Effector memory CD4-positive, alpha-beta T cell (primary cell): ENCODE results near the gene SH3GL3.

Experiments
- DNase-seq, 3 donors: peaks; one replicate each; pipeline ENCODE4 v3.0.0-alpha.2; 2020
- H3K27ac ChIP-seq: 2 replicates; pipeline ENCODE4 v1.7.0; 2013; ENCODE audit warnings: mild to moderate bottlenecking, low read length, moderate library complexity; ENCODE audit not compliant: insufficient read depth, poor library complexity, severe bottlenecking
- H3K27me3 ChIP-seq: replicated peaks from 2 replicates; pipeline ENCODE4 v1.7.0; 2013; ENCODE audit warnings: mild to moderate bottlenecking, low read length; ENCODE audit not compliant: insufficient read depth, control insufficient read depth, poor library complexity, severe bottlenecking
- H3K36me3 ChIP-seq: 2 replicates; pipeline ENCODE4 v1.7.0; 2013; ENCODE audit warnings: mild to moderate bottlenecking, low read length, moderate library complexity; ENCODE audit not compliant: control insufficient read depth, insufficient read depth
- H3K4me1 ChIP-seq: 2 replicates; pipeline ENCODE4 v1.7.0; 2013; ENCODE audit warnings: low read length, mild to moderate bottlenecking; ENCODE audit not compliant: control insufficient read depth, insufficient read depth, poor library complexity, severe bottlenecking
- H3K4me3 ChIP-seq: 2 replicates; pipeline ENCODE4 v1.7.0; 2013; ENCODE audit warnings: low read length, low read depth, mild to moderate bottlenecking; ENCODE audit not compliant: insufficient read depth, poor library complexity, severe bottlenecking
- H3K9me3 ChIP-seq: 2 replicates; pipeline ENCODE4 v1.7.0; 2013; ENCODE audit warnings: mild to moderate bottlenecking, low read length, moderate library complexity; ENCODE audit not compliant: control insufficient read depth

Gene SH3GL3

DNA sequence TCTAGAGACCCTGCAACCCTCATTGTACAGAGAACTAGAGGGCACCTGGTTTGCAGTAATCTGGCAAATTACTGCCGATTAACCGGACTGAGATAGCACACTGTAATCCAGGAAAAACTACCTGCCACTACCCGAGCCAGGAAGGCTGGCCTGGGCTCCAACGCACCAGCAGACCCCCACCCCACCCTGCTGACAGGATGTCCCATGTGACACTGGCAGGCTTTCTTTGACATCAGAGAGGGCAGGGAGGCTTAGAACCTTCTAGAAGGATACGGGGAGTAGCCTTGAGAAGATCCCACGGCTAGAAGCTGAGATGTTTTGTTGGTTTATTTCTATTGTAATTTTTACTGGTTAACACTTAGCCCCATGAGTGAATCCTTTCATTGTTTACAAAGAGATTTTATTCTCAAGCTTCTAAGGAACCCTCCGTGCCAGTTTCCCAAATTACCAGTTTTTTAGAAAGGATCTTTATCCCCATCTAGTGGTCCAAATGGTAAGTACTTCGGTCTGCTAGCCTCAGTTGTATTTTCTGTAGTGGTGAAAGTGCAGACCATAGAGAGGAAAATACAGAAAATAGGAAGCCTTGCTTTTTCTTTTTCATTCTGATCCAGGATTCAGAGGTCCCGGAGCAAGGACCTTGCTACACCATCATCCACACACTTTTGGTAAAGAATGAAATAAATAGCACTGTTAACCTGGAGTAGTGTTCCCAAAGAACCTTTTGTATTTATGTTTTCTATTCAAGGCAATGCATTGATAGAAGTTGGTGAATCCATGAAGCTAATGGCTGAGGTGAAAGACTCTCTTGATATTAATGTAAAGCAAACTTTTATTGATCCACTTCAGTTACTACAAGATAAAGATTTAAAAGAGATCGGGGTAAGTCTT, 124.9 kb downstream of the SH3GL3 start:
- Histone ChIP-seq H3K4me1 (no peaks in the 10 kb centered on the region), H3K27ac (no peak overlapping the region), H3K36me3 (no peaks in the 10 kb centered on the region), H3K27me3 (no peaks in the 10 kb centered on the region), H3K4me3 (no peak overlapping the region), H3K9me3 (no peaks in the 10 kb centered on the region)
- no peak for DNase-seq

DNA sequence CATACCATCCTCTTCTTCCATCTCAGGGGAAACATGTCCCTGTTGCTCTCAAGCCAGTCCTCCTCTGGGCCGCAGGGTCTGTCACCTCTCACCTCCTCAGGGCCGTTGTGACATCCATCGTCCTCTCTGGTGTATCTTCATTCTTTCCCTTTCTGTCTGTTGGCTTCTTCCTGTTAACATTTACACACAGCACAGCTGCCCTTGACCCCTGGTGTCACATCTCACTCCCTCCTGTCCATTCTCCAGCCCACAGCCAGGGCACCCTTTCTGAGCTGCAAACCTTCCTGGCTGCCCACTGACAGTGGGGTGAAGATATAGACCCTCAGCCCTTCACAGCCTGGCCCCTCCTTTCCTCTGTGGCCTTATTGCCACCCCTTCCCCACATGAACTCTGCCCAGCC, 127.2 kb downstream of the SH3GL3 start:
- no peak overlapping the region for H3K27ac ChIP-seq
- H3K4me3 ChIP-seq = no peak overlapping the region
- no peaks in the 10 kb centered on the region for H3K9me3 ChIP-seq
- H3K4me1 ChIP-seq = no peaks in the 10 kb centered on the region
- DNase-seq = no peak
- no peaks in the 10 kb centered on the region for H3K36me3 ChIP-seq
- H3K27me3 ChIP-seq = no peaks in the 10 kb centered on the region

DNA sequence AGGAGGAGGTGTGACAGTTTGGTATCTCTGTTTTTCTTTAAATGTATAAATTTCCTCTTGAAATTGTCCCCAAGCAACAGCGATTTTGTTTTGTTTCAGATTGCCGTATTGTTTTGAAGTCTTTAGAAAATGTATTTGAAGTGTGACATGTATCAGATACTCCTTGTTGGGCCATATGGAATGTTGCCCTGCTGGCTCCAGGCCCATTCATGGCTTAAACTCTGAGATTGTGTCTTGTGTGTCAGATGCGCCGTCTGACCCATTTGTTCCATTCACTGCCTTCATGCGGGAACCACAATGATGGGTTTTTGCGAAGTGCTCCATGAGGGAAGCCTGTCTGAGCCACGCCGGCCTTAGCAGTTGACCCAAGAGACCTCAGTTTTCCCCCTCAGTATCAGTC, 131.6 kb downstream of the SH3GL3 start:
- no peak overlapping the region for H3K4me3 ChIP-seq
- no peaks in the 10 kb centered on the region for H3K4me1 ChIP-seq
- H3K36me3 ChIP-seq = no peaks in the 10 kb centered on the region
- no peaks in the 10 kb centered on the region for H3K27me3 ChIP-seq
- DNase-seq = no peak
- H3K27ac ChIP-seq = no peak overlapping the region
- no peaks in the 10 kb centered on the region for H3K9me3 ChIP-seq

DNA sequence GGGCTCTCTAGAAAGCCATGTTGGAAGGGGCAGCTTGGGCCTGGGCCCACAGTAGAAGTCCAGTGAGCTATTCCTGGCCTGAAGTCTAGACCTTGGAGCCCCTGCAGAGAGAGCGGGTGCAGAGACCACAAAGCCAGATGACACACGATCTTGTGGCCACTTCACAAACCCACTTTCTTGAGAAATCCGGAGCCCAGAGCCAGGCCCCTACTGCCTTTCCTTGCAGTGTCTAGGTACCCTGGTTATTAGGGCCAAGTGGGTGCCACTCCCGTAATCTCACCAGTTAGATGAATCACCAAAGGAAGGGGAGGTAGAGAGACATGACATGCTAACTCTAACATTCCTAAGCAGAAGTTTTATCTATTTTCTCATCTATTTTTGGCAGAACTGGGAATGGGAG, 134.2 kb downstream of the SH3GL3 start:
- Histone ChIP-seq H3K4me3 (no peak overlapping the region), H3K9me3 (no peaks in the 10 kb centered on the region), H3K27me3 (no peaks in the 10 kb centered on the region), H3K27ac (no peak overlapping the region), H3K4me1 (no peaks in the 10 kb centered on the region), H3K36me3 (no peaks in the 10 kb centered on the region)
- DNase-seq = no peak

DNA sequence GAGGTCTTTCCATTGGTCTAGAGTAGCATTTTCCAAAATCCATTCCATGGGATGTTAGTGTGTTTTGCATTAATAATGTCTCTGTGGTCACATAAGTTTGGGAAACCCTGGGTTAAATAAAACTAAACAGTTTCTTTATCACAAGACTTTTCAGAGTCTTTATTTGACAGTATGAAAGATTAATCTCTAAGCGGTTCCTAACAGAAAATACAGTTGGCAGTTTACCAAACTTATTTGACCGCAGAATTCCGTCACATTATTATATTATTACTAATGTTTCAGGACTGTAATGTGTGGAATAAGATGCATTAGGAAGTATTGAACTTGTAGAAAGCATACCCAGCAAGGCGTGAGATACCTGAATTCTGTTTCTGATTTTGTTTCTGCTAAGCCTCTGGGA, 135.2 kb downstream of the SH3GL3 start:
- no peaks in the 10 kb centered on the region for H3K36me3 ChIP-seq
- H3K4me3 ChIP-seq = no peak overlapping the region
- no peak overlapping the region for H3K27ac ChIP-seq
- H3K4me1 ChIP-seq = no peaks in the 10 kb centered on the region
- H3K9me3 ChIP-seq = no peaks in the 10 kb centered on the region
- no peaks in the 10 kb centered on the region for H3K27me3 ChIP-seq
- no peak for DNase-seq

DNA sequence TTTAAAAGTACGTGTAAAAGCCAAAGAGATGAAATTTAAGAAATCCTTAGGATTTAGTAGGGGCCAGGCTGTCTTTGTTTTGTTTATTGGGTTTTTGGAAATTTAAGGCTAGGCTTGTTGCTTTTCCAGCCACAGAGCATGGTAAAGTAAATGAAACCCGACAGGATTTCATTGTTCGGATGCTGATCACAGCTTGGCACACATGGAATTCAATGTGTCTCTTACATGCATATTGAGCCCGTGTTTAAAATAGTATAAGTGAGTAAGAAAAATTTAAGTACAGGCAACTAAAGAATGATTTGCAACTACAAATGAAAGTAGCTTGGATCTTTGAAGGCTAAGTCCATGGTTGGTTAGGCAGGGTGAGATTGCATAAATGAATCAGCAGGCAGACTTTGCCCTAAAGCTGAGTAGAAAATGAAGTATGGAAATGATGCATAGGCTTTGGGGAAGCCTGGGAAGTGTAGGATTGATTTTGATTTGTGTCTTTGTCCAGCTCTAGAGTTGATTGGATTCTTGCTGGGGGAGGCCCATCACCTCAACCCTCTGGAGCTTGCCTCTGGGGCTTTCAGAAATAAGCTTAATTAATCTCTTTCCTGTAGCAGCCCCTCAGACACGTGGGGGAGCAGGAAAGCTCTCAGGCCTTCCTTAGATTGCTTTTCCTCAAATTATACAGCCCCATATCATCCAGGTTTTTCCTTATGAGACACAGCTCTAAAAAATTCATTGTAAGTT, 138.6 kb downstream of the SH3GL3 start:
- Histone ChIP-seq H3K4me1 (no peaks in the 10 kb centered on the region), H3K4me3 (no peak overlapping the region), H3K27ac (no peak overlapping the region), H3K27me3 (no peaks in the 10 kb centered on the region), H3K9me3 (no peaks in the 10 kb centered on the region), H3K36me3 (no peaks in the 10 kb centered on the region)
- no peak for DNase-seq

DNA sequence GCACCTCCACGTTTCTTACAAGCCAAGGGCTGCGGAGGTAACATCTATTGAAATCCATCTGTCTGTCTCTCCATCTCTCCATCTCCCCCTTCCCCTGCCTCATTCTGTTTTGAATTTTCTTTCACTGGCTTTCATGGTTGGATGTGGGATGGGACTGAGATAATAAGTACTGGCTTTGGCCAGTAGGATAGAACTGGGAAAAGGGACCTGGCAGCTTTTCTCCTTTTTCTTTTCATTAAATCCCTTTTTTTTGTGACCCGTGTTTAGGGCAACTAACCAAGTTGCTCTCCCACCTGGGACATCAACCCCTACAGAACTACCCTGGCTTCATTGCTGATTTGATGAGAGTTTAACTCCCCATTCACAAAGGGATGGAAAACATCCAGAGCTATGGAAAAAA, 139.9 kb downstream of the SH3GL3 start:
- Histone ChIP-seq H3K4me3 (no peak overlapping the region), H3K36me3 (no peaks in the 10 kb centered on the region), H3K27ac (no peak overlapping the region), H3K4me1 (no peaks in the 10 kb centered on the region), H3K27me3 (no peaks in the 10 kb centered on the region), H3K9me3 (no peaks in the 10 kb centered on the region)
- no peak for DNase-seq

DNA sequence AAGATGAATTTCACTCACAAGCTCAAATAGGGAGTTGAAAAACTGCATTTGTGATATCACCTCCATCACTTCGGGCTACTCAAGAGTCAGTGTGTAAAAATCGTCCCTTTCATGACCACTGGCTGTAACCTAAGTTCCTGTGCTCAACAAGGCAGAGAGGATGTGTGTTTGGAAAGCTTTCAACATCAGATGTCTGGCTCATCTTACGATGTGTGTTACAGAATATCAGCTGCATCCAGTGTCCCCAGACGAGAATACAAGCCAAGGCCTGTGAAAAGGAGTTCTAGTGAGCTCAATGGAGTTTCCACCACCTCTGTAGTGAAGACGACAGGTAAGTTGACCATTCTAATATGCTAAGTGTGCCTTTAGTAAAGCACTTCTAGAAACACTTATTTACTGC, 141.3 kb downstream of the SH3GL3 start:
- no peaks in the 10 kb centered on the region for H3K9me3 ChIP-seq
- no peak overlapping the region for H3K27ac ChIP-seq
- H3K36me3 ChIP-seq = no peaks in the 10 kb centered on the region
- no peaks in the 10 kb centered on the region for H3K4me1 ChIP-seq
- H3K4me3 ChIP-seq = no peak overlapping the region
- DNase-seq = no peak
- H3K27me3 ChIP-seq = no peaks in the 10 kb centered on the region

DNA sequence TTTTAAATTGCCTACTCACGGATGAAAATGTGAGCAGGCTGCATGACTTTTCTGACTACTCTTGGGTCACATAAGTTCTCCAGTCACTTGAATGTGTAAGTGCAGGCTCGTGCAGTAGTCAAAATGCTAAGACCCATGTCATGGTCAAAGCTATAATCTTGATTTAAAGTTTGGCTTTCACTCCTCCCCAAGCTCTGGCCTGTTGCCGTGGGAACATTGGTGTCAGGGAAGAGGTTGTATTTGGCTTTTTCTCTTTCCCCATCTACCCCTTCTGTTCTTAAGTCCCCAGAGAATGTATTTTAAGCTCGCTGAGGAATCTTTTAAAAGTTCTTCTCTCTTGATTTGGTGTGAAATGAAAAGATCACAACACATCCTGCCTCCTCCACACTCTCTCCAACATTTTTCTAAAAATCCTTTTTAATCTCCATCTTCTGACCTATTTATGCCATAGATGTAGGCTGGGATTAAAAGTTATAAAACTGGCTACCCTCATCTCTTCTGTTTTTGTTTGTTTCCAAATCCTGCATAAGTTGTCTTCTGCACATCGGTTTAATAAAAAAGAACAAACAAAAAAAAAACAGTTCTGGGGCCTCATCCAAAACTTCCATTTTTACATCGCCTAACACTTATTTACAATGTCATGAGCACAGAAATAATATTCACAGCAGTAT, 145.4 kb downstream of the SH3GL3 start:
- Histone ChIP-seq H3K36me3 (no peaks in the 10 kb centered on the region), H3K27ac (no peak overlapping the region), H3K4me1 (no peaks in the 10 kb centered on the region), H3K27me3 (no peaks in the 10 kb centered on the region), H3K9me3 (no peaks in the 10 kb centered on the region), H3K4me3 (no peak overlapping the region)
- DNase-seq = no peak

DNA sequence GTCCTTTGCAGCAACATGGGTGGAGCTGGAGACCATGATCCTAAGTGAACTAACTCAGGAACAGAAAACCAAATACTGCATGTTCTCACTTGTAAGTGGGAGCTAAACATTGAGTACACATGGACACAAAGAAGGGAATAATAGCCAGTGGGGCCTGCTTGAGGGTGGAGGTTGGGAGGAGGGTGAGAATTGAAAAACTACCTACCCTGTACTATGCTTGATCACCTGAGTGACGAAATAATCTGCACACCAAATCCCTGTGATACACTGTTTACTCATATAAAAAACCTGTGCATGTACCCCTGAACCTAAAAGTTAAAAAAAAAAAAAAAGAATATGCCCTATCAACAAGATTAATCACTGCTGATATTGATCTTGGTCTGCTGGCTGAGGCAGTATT, 148.1 kb downstream of the SH3GL3 start:
- DNase-seq = no peak
- no peaks in the 10 kb centered on the region for H3K27me3 ChIP-seq
- no peaks in the 10 kb centered on the region for H3K4me1 ChIP-seq
- no peaks in the 10 kb centered on the region for H3K36me3 ChIP-seq
- no peaks in the 10 kb centered on the region for H3K9me3 ChIP-seq
- H3K27ac ChIP-seq = no peak overlapping the region
- no peak overlapping the region for H3K4me3 ChIP-seq
